ENCODE data around the gene PARP16.
"Not testable (repeated sequence)": the region's sequence is repeated elsewhere in the genome, so short reads cannot be mapped to it uniquely, and the experiment has no call there.

The PARP16 gene

GRCh38 chr15:65232520-65232919 is 54.2 kb downstream of the PARP16 start:
- no peak for DNase-seq

DNA sequence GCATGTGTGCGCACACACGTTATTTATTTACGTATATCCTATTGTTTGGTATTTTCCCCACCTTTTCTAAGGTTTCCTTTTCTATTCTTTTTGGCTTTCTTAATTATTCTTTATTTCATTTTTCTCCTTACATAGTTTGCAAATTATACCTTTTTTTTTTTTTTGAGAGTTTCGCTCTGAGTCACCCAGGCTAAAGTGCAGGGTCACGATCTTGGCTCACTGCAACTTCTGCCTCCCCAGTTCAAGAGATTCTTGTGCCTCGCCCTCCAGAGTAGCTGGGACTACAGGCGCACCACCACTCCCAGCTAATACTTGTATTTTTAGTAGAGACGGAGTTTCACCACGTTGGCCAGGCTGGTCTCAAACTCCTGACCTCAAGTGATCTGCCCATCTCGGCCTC is 55.4 kb downstream of the PARP16 start:
- no peak for DNase-seq

GRCh38 chr15:65226901-65227300 is 59.8 kb downstream of the PARP16 start:
- DNase-seq = not testable (repeated sequence)

DNA sequence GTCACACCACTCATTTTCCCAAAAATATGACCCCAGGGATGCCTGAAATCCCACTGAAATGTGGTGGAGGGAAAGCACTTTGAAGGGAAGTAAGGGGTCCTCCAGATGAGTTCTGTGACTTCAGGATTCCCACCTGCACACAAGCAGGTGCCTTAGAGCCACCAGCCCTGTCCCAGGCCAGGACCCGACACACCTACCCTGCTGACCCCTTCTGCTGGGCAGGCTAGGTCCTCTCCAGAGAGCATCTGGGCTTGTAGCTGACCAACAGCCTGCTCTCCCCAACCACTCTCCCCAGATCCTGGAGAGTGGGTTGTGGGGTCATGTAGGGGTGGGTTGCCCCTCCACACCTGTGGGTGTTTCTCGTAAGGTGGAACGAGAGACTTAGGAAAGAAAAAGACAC is 60.5 kb downstream of the PARP16 start:
- no peak for DNase-seq

GRCh38 chr15:65223996-65224395 is 62.7 kb downstream of the PARP16 start:
- no peak for DNase-seq

GRCh38 chr15:65222891-65223290 is 63.8 kb downstream of the PARP16 start:
- DNase-seq = no peak

DNA sequence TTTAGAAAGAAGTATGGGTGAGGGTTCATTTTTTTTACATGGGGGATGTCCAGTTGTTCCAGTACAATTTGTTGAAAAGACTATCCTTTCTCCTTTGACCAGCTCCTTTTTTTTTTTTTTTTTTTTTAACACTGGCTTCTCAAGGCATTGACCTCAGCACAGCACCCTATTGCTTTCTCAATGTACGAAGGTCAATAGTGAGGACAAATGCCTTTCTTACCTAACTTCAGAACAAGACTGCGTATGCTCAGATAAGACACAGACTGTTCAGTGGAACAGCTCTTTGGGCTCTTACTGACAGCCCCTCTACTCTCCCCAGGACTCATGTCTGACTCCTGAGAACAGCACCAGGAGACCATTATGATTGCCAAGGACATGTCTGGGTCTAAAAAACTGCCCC is 65.0 kb downstream of the PARP16 start:
- DNase-seq = no peak

- DNase-seq = no peak
Observed at GRCh38 chr15:65219137-65219536, 67.5 kb downstream of the PARP16 start.

GRCh38 chr15:65217526-65218482 is 68.9 kb downstream of the PARP16 start:
- DNase-seq = no peak

DNA sequence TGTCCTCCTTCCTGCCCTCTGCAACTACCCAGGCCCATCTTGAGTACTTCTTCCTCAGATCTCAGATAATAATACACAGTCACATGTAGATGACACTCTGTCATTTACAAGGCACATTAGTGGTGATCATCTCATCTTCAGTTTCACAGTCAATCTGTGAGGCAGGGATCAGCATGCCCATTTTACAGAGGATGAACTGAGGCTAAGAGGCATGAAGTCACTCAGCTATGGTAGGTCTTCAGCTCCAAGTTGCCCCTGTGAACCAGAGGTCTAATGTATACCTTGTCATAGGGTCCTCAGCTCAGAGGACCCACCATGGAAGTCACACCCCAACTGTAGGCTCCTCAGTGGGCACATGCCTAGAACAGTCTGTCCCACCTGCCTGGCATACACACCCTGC is 71.2 kb downstream of the PARP16 start:
- DNase-seq = no peak

- DNase-seq = no peak
Observed at GRCh38 chr15:65214010-65214409, 72.7 kb downstream of the PARP16 start.

DNA sequence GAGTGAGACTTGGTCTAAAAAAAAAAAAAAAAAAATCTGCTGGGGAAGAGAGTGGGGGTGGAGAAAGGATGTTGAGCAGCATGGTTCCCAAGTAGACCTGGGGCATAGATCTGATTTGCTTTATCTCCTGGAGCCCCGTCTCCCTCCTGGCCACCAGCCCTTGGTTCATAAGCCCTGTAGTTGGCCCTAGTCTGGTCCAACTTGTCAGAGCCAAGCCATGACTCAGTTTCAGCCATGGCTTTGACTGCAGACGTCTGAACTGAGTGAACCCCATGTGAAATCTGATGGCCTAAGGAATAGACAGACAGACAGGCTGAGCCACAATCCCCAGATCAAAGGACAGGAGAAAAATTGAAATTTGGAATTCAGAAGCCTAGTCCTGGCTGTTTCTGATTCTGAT is 73.4 kb downstream of the PARP16 start:
- no peak for DNase-seq

DNA sequence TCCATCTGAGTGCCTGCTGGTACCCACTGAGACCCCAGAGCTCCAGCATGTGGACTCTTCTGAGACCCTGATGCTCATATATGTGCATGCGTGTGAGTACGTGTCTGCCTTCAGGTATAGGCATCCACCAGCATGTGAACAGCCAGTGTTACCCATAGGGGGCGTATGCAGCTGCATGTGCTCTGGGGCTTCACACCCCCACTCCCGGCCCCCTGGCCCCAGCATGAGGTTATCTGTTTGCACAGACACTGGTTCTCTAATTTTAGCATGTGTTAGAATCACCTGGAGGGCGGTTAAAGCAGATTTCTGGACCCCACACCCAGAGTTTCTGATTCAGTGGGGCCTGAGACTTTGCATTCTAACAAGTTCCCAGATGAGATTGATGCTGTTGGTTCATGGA is 74.6 kb downstream of the PARP16 start:
- DNase-seq = peak in 3 of 6 experiments; percentile 12 to 23 (median 14)

DNA sequence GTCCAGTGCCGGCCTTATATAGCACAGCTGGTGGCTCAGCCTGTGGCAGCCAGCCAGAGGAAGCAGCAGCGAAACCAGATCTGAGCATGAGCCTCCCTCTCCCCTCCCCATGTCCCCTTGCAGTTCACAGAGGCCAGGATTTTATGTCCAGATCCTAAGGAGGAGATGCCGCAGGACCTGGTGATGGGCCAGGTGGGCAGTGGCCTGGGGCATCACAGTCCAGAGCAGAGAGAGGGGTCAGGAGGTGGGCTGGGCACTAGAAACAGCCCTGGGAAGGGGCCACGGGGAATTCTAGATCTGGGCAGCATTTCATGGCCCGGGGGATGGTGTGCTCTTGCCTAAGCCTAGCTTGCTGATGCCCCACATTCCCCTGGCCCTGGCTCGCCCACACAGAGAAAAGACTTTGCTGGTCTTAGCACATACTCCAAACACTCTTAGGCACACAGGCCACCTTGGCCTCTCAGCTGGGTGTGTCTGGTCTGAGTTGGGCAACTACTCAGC is 75.2 kb downstream of the PARP16 start:
- DNase-seq = no peak

GRCh38 chr15:65210770-65211481 is 75.8 kb downstream of the PARP16 start, which contains the start of gene CILP:
CILP (minus strand) TSS chr15:65211473; CDS start chr15:65209755, 1,718 bp downstream.
- DNase-seq = no peak

- no peak for DNase-seq
Observed at GRCh38 chr15:65209701-65210643, 76.7 kb downstream of the PARP16 start.

- no peak for DNase-seq
Observed at GRCh38 chr15:65208647-65209046, 78.0 kb downstream of the PARP16 start.
